SK-N-SH treated with all-trans-retinoic acid at 6 μM for 48 hours (cell line): Measurements from ENCODE around the gene TMEM82.

Experiments
- POU6F1 ChIP-seq: fragments of 250-450 bp; sonication (Bioruptor Pico); IDR thresholded peaks from 2 replicates; pipeline ENCODE4 v1.8.0; 2021; ENCODE audit warnings: low read depth, mild to moderate bottlenecking, moderate library complexity, borderline replicate concordance
- SNAI2 ChIP-seq: fragments of 250-450 bp; sonication (Bioruptor Pico); IDR thresholded peaks from 2 replicates; pipeline ENCODE4 v1.5.0; 2020; ENCODE audit warnings: mild to moderate bottlenecking, moderate library complexity
- TSHZ2 ChIP-seq: fragments of 250-450 bp; sonication (Bioruptor Pico); IDR thresholded peaks from 2 replicates; pipeline ENCODE4 v1.5.0; 2020; ENCODE audit warnings: mild to moderate bottlenecking, moderate library complexity
- TF ChIP-seq, protein P1 (sequence below): fragments of 250-450 bp; sonication (Bioruptor Pico); IDR thresholded peaks from 2 replicates; pipeline ENCODE4 v1.8.0; 2020; ENCODE audit warnings: mild to moderate bottlenecking, moderate library complexity, borderline replicate concordance

DNA sequence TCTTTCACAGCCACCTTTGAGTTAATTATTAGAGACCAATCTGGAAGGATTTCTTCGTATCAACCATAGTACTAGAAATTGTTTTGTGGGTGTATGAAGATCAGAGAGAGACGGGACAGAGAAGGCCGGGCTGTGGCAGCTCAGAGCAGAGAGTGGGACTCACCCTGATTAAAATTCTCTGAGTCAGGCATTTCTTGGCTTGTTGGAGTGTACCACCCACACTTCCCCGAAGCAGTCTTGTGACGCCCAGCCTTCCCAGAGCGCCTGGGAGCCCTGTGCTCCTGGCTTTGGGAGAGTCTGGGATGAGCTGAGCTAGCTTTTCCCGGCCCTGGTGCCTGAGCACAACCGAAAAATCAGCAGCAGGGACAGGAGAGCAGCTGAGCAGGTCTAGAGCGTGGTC is 38.7 kb upstream of the TMEM82 start:
- no peak for TF ChIP-seq POU6F1
- TF ChIP-seq TSHZ2 = no peak
- TF ChIP-seq SNAI2 (CRISPR knock-in tag) = no peak
- TF ChIP-seq, protein P1, sequence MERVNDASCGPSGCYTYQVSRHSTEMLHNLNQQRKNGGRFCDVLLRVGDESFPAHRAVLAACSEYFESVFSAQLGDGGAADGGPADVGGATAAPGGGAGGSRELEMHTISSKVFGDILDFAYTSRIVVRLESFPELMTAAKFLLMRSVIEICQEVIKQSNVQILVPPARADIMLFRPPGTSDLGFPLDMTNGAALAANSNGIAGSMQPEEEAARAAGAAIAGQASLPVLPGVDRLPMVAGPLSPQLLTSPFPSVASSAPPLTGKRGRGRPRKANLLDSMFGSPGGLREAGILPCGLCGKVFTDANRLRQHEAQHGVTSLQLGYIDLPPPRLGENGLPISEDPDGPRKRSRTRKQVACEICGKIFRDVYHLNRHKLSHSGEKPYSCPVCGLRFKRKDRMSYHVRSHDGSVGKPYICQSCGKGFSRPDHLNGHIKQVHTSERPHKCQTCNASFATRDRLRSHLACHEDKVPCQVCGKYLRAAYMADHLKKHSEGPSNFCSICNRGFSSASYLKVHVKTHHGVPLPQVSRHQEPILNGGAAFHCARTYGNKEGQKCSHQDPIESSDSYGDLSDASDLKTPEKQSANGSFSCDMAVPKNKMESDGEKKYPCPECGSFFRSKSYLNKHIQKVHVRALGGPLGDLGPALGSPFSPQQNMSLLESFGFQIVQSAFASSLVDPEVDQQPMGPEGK (CRISPR knock-in tag) = no peak
